Spleen (tissue), 13 donors: ENCODE measurements around the gene SPDYE9. TPM values are rescaled to one million over a fixed set of nuclear protein-coding genes. Genes with fewer than 3 reads are reported as not detected.
"Not testable (repeated sequence)": the region's sequence is repeated elsewhere in the genome, so short reads cannot be mapped to it uniquely, and the experiment has no call there.

Experiments
- DNase-seq: peaks from one replicate; pipeline ENCODE4 v3.0.0-alpha.2; 2020
- H3K27ac ChIP-seq, 8 donors: fragments of 200-600 bp; sonication (generic) in 7 of 8; 1 replicate in 4 of 8; 2 replicates in 4 of 8; pipeline versions ENCODE4 v1.5.0 to v1.8.0; 2016 to 2021; ENCODE audit warnings: inconsistent platforms in 4 of 8, mild to moderate bottlenecking in 4 of 8, moderate library complexity in 1 of 8
- H3K27me3 ChIP-seq, 7 donors: fragments of 200-600 bp; sonication (generic) in 6 of 7; replicated peaks in 1 of 7; 1 replicate in 4 of 7; 2 replicates in 3 of 7; pipeline versions ENCODE4 v1.5.0 to v1.8.0; 2016 to 2021; ENCODE audit warnings: inconsistent platforms in 3 of 7, mild to moderate bottlenecking in 1 of 7
- H3K36me3 ChIP-seq, 6 donors: fragments of 200-600 bp; sonication (generic) in 5 of 6; 1 replicate in 4 of 6; 2 replicates in 2 of 6; pipeline versions ENCODE4 v1.5.0 to v1.8.0; 2016 to 2021; ENCODE audit warnings: inconsistent platforms in 2 of 6
- H3K4me1 ChIP-seq, 6 donors: fragments of 200-600 bp; sonication (generic) in 5 of 6; 1 replicate in 3 of 6; 2 replicates in 3 of 6; pipeline versions ENCODE4 v1.5.0 to v1.8.0; 2016 to 2021; ENCODE audit warnings: inconsistent platforms in 3 of 6
- H3K4me3 ChIP-seq, 8 donors: fragments of 200-600 bp; sonication (generic) in 7 of 8; 1 replicate in 4 of 8; 2 replicates in 4 of 8; pipeline versions ENCODE4 v1.5.0 to v1.8.0; 2016 to 2021; ENCODE audit warnings: inconsistent platforms in 4 of 8, mild to moderate bottlenecking in 4 of 8, moderate library complexity in 2 of 8
- H3K9me3 ChIP-seq, 8 donors: fragments of 200-600 bp; sonication (generic) in 7 of 8; 1 replicate in 4 of 8; 2 replicates in 4 of 8; pipeline versions ENCODE4 v1.5.0 to v1.8.0; 2016 to 2021; ENCODE audit warnings: inconsistent platforms in 4 of 8
- WGBS, 5 donors: extraction: QIAGEN DNeasy Blood & Tissue Kit in 3 of 5; methylation state at CpG; one replicate each; pipeline versions ENCODE4 v1.1.5 to v1.1.7; 2013 to 2018; 5-methylcytosine and 5-hydroxymethylcytosine counted together
- intact Hi-C: fragments of 100-400 bp; cut with DNase I; formaldehyde crosslinking; loops from one replicate; pipeline ENCODE4 v1.15.0; 2023; ENCODE audit warnings: low total_unique reads
- long read RNA-seq, 2 donors: transcript quantifications; one replicate each; lab custom pipeline, GENCODE V29; 2026
- polyA plus RNA-seq, 3 donors: library from polyadenylated mRNA; stranded (reverse); fragments of 200-250 nt; gene quantifications; one replicate each; pipeline ENCODE4 v1.2.1, GENCODE V29; 2013
- total RNA-seq, 7 donors: library from RNA; depleted of rRNA in 3 of 7; stranded (reverse); fragments of >200 nt in 3 of 7; fragmentation: NEBNext Ultra II Directional in 4 of 7; extraction: Animal tissue kit (Norgen Biotek cat#: 25700) in 4 of 7; gene quantifications; one replicate each; pipeline versions ENCODE4 v1.1.0 to v1.2.1, GENCODE V29; 2016 to 2021
- donor health status: healthy with polysubstance abuse.
- donor health status: DM: no; HTN: no; CAD: no; lungs with moderate emphysema.
- donor health status: DM: no; HTN: no; CAD: no.
- donor health status: Bipolar disorder and iron deficiency.
- donor health status: healthy.
- donor health status: DM: no; HTN: no; CAD: no.
- donor health status: DM: yes; HTN: yes; CAD: no.

The SPDYE9 gene
- total RNA-seq = not detected
- not detected for polyA plus RNA-seq
- long read RNA-seq, donor 1 = 0 reads
- long read RNA-seq, donor 2 = 0 reads

GRCh38 chr7:73085938-73086337 is at the start of gene SPDYE9:
Gene SPDYE9 (minus strand): TSS chr7:73086038. CDS start chr7:73084238, 1,800 bp downstream.
- WGBS, 5 donors = no CpG with 5 or more reads among the region's 8 CpGs
- H3K4me1 ChIP-seq, H3K27ac ChIP-seq, DNase-seq, H3K27me3 ChIP-seq, intact Hi-C loops, H3K4me3 ChIP-seq, H3K36me3 ChIP-seq, H3K9me3 ChIP-seq: not testable (repeated sequence)

DNA sequence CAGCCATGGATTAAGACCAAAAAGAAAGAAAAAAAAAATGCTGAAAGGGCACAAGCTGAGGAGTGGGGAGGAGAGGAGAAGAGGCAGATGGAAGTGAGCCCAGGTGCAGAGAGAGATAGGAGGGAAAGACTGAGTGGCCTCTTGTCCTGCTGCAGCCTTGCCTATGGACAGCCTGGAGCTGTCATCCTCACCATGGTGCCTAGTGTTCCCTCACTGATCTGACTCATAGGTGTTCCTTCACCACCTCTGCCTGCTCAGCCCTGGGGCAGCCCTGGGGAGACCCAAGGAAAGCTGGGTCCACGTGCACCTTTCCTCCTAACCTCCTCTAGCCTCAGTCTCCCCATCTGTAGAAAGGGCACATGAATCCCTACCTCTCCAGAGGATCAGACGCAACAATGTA is 49.0 kb upstream of the SPDYE9 start:
- WGBS, 5 donors = no CpG with 5 or more reads among the region's 2 CpGs
- intact Hi-C loops, H3K9me3 ChIP-seq, H3K4me3 ChIP-seq, H3K36me3 ChIP-seq, H3K27ac ChIP-seq, H3K27me3 ChIP-seq, H3K4me1 ChIP-seq: not testable (repeated sequence)
- peak; percentile 15 for DNase-seq

DNA sequence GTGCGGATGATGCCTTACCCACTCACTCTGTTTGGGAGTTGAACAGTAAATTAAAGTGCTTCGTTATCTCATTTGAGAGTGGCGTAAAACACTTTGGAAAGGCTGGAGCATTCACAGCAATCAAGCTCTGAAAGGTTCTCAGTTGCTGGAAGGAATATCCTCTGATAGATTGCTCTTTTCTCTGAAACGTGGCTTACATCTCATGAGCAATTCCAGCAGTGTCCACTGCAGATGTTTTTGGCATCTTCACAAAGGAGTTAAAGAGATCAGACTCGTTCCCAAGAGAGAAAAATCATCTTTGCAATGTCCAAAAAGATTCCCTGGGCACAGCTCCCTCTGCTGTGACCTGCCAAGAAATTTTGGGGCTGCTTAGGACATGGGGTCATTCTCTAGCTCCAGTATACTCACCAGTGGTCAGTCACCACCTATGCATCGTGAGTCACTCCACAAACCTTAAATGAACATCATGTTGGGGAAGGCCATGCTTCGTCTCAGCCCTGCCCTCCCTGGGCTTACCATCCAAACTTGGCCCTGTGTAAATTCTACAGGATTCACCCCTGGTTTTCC is 46.9 kb upstream of the SPDYE9 start:
- H3K27me3 ChIP-seq, DNase-seq, H3K4me3 ChIP-seq, H3K27ac ChIP-seq, intact Hi-C loops, H3K4me1 ChIP-seq, H3K36me3 ChIP-seq, H3K9me3 ChIP-seq: not testable (repeated sequence)
- 87 to 100% (median 94%) methylated on average over 2 of the region's 7 CpGs; no CpG with 5 or more reads in 2 of the 5 donors for WGBS, 5 donors

DNA sequence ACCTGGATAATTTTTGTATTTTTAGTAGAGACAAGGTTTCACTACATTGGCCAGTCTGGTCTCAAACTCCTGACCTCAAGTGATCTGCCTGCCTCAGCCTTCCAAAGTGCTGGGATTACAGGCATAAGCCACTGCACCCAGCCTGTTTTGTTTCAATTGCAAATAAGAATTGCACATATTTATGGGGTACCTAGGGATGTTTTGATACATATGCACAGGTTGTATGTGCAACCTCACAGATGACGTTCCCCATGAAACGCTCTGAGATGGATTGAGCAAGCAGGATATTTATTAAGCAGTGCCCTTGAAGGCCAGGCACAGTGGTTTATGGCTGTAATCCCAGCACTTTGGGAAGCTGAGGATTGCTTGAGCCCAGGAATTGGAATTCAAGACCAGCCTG is 44.8 kb upstream of the SPDYE9 start:
- H3K27me3 ChIP-seq, intact Hi-C loops, H3K36me3 ChIP-seq, H3K4me1 ChIP-seq, H3K4me3 ChIP-seq, H3K27ac ChIP-seq, H3K9me3 ChIP-seq, DNase-seq: not testable (repeated sequence)
- no CpG with 5 or more reads among the region's 2 CpGs for WGBS, 5 donors

DNA sequence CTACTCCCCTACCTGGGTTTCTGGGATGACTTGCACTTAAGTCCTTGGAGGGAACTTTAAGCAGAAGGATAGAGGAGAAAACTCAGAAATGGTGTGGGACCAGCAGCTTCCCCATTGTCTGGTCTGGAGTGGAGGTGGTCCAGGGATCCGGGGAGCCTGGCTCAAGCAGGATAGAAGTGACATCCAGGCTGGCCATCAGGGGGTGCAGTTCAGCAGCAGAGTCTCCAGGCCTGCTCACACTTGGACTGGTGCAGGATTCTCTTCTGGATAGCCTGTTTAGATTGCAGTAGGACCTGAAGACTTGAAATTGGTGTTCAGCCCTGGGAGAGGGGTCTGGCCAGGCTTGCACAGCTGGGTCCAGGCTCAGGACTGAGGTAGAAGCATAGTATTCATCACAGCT is 38.3 kb upstream of the SPDYE9 start:
- no CpG with 5 or more reads among the region's 1 CpG for WGBS, 5 donors

GRCh38 chr7:73122778-73123447 is 37.1 kb upstream of the SPDYE9 start:
- 81 to 100% (median 89%) methylated on average over 1 to 3 of the region's 4 CpGs for WGBS, 5 donors
- H3K27me3 ChIP-seq, intact Hi-C loops, H3K36me3 ChIP-seq, H3K4me1 ChIP-seq, H3K27ac ChIP-seq, H3K9me3 ChIP-seq, H3K4me3 ChIP-seq: not testable (repeated sequence)
- DNase-seq = peak; percentile 41

More for the DNA sequence above, 38.3 kb upstream of the SPDYE9 start:
- intact Hi-C loops, H3K4me3 ChIP-seq, H3K27ac ChIP-seq, H3K4me1 ChIP-seq, H3K36me3 ChIP-seq, H3K9me3 ChIP-seq, DNase-seq, H3K27me3 ChIP-seq: not testable (repeated sequence)

DNA sequence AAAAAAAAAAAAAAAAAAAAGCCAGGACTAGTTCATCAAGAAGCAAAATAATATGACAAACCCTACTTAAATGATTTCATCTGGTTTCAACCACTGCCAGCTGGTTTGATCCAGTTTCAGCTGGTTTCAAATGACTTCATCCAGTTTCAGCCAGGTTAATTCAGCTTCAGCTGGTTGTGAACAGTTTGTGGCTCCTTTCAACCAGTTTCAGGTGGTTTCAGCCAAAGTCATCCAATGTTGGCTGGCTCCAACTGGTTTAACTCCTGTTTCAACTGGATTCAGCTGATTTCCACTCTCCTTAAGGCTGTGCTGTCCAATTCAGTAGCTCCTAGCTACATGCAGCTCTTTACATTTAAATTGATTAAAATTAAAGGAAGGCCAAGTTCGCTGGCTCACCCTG is 32.3 kb upstream of the SPDYE9 start:
- no CpG with 5 or more reads among the region's 1 CpG for WGBS, 5 donors
- H3K27ac ChIP-seq, H3K27me3 ChIP-seq, H3K9me3 ChIP-seq, intact Hi-C loops, H3K4me1 ChIP-seq, H3K4me3 ChIP-seq, DNase-seq, H3K36me3 ChIP-seq: not testable (repeated sequence)

- DNase-seq, intact Hi-C loops: not testable (repeated sequence)
- no CpG with 5 or more reads among the region's 8 CpGs for WGBS, 5 donors
These were observed 28.0 kb downstream of the SPDYE9 start, which contains the start of gene SPDYE11 for GRCh38 chr7:73057811-73058210. Gene SPDYE11 (minus strand): TSS chr7:73057911. CDS start chr7:73056111, 1,800 bp downstream.

GRCh38 chr7:73029666-73030065 is 56.2 kb downstream of the SPDYE9 start, which contains the start of gene SPDYE8:
Gene SPDYE8 (minus strand): TSS chr7:73029766. CDS start chr7:73027966, 1,800 bp downstream.
- H3K36me3 ChIP-seq, H3K27me3 ChIP-seq, H3K9me3 ChIP-seq, H3K4me3 ChIP-seq, H3K4me1 ChIP-seq, H3K27ac ChIP-seq, DNase-seq, intact Hi-C loops: not testable (repeated sequence)
- no CpG with 5 or more reads among the region's 8 CpGs for WGBS, 5 donors

More at GRCh38 chr7:73057811-73058210, 28.0 kb downstream of the SPDYE9 start, which contains the start of gene SPDYE11:
- H3K36me3 ChIP-seq, H3K9me3 ChIP-seq, H3K4me1 ChIP-seq, H3K27me3 ChIP-seq, H3K27ac ChIP-seq, H3K4me3 ChIP-seq: not testable (repeated sequence)
